Urinary bladder (tissue), 4 donors: Measurements from ENCODE around the gene SPATA3. TPM values are rescaled to one million over a fixed set of nuclear protein-coding genes. Genes with fewer than 3 reads are reported as not detected.

Experiments used
- DNase-seq: peaks from one replicate; pipeline ENCODE4 v3.0.0-alpha.2; 2015; ENCODE audit errors: extremely low spot score
- H3K27ac ChIP-seq: one replicate; pipeline ENCODE4 v1.5.1; 2013; ENCODE audit warnings: low read depth, mild to moderate bottlenecking, moderate library complexity
- H3K36me3 ChIP-seq: one replicate; pipeline ENCODE4 v1.6.1; 2013; ENCODE audit warnings: mild to moderate bottlenecking, moderate library complexity; ENCODE audit not compliant: insufficient read depth
- H3K4me1 ChIP-seq: one replicate; pipeline ENCODE4 v1.6.1; 2013; ENCODE audit warnings: mild to moderate bottlenecking, moderate library complexity; ENCODE audit not compliant: insufficient read depth
- H3K4me3 ChIP-seq: one replicate; pipeline ENCODE4 v1.5.1; 2013; ENCODE audit warnings: low read depth, low read length
- WGBS: extraction: QIAGEN DNeasy Blood & Tissue Kit; methylation state at CpG from one replicate; pipeline ENCODE4 v1.1.7; 2013; 5-methylcytosine and 5-hydroxymethylcytosine counted together
- polyA plus RNA-seq: library from polyadenylated mRNA; stranded (reverse); fragments of 200-250 nt; gene quantifications from one replicate; pipeline ENCODE4 v1.2.3, GENCODE V29; 2013
- total RNA-seq: library from RNA; depleted of rRNA; stranded (reverse); fragments of >200 nt; gene quantifications from one replicate; pipeline ENCODE4 v1.2.3, GENCODE V29; 2014
- donor health status: healthy with polysubstance abuse.
- donor health status: healthy.

The SPATA3 gene
- total RNA-seq (not detected), polyA plus RNA-seq (not detected)

- WGBS = 83% methylated on average over 9 of the region's 9 CpGs
- Histone ChIP-seq H3K4me1 (no peaks in the 10 kb centered on the region), H3K27ac (no peak within 1 kb of the TSS), H3K4me3 (no peak within 1 kb of the TSS), H3K36me3 (no peaks in the 10 kb centered on the region)
- DNase-seq = no peak
Observed at GRCh38 chr2:230995821-230996220, at the start of gene SPATA3. Gene SPATA3, plus strand, starts transcription at chr2:230996121. Its CDS starts 113 bp downstream, at chr2:230996234.

GRCh38 chr2:230946429-230947234 lies 49.3 kb upstream of the SPATA3 start:
- H3K4me3 ChIP-seq = no peak overlapping the region
- DNase-seq = no peak
- 86% methylated on average over 7 of the region's 7 CpGs for WGBS

DNA sequence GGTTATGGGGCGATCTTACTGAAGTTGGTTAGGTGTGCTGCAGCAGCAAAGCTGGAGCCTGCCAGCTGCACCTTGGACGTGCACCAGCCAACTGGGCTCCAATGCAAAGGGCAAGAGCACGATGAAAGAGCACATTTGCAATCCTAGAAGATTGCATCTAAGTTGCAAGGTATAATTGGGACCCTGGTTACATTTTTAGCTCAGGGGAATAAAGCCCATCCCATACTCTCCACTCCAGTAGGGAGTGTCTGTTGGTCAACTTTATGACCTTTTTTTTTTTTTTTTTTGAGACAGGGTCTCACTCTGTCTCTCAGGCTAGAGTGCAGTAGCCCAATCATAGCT lies 48.7 kb upstream of the SPATA3 start:
- H3K27ac ChIP-seq = no peak overlapping the region
- DNase-seq = no peak
- 91% methylated on average over 3 of the region's 3 CpGs for WGBS
- H3K36me3 ChIP-seq = no peaks in the 10 kb centered on the region
- no peaks in the 10 kb centered on the region for H3K4me1 ChIP-seq
- no peak overlapping the region for H3K4me3 ChIP-seq

More at GRCh38 chr2:230946429-230947234, 49.3 kb upstream of the SPATA3 start:
- Histone ChIP-seq H3K27ac (no peak overlapping the region), H3K4me1 (no peaks in the 10 kb centered on the region), H3K36me3 (no peaks in the 10 kb centered on the region)

DNA sequence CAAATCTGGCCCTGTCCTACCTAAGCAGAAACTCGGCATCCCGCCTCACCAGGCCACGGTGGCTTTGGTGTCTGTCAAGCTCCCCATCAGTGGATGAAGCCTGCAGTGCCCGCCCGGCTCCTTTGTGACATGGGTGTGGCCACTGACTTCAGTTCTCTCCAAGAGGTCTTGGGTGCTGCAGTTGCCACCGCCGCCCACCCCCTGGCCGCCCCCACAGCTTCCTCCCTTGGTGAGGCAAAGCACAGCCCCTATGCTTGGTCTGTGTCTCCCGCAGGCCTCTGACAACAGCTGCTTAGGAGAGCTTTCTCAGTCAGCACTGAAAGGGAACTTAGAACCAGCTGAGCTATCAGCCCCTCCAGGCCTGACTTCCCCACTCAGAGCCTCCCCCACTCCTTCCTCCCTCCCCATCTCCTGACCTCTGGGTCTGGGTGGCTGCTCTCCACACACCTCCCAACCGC lies 48.0 kb upstream of the SPATA3 start:
- 83% methylated on average over 10 of the region's 10 CpGs for WGBS
- Histone ChIP-seq H3K4me1 (no peaks in the 10 kb centered on the region), H3K36me3 (no peaks in the 10 kb centered on the region), H3K4me3 (no peak overlapping the region), H3K27ac (no peak overlapping the region)
- DNase-seq = no peak

- WGBS = 86% methylated on average over 20 of the region's 20 CpGs
- no peaks in the 10 kb centered on the region for H3K36me3 ChIP-seq
- DNase-seq = no peak
Observed at GRCh38 chr2:230949966-230950873, 45.7 kb upstream of the SPATA3 start.

GRCh38 chr2:230950874-230951339 lies 45.0 kb upstream of the SPATA3 start:
- Histone ChIP-seq H3K4me3 (no peak overlapping the region), H3K4me1 (no peaks in the 10 kb centered on the region), H3K36me3 (no peaks in the 10 kb centered on the region), H3K27ac (no peak overlapping the region)
- no peak for DNase-seq
- WGBS = 93% methylated on average over 10 of the region's 10 CpGs

More at GRCh38 chr2:230949966-230950873, 45.7 kb upstream of the SPATA3 start:
- no peaks in the 10 kb centered on the region for H3K4me1 ChIP-seq
- H3K4me3 ChIP-seq = no peak overlapping the region
- no peak overlapping the region for H3K27ac ChIP-seq

DNA sequence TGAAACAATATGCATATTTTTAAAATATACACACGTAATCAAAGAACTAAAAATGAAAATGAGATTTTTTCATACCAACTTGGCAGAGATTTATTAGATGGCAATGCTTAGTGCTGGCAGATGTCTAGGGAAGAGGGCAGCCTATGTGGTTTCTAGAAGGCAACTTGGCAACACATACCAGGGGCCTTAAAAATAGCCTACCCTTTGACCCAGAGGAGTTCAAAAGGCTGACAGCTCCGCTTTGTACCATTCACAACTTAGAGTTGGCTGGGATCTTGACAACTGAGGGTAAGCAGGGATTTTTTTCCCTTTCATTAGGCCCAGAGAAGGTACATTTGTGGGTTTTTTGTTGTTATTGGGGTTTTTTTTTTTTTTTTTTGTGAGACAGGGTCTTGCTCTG lies 44.5 kb upstream of the SPATA3 start:
- no peak for DNase-seq
- Histone ChIP-seq H3K4me1 (no peaks in the 10 kb centered on the region), H3K36me3 (no peaks in the 10 kb centered on the region), H3K4me3 (no peak overlapping the region), H3K27ac (no peak overlapping the region)
- 73% methylated on average over 2 of the region's 2 CpGs for WGBS

DNA sequence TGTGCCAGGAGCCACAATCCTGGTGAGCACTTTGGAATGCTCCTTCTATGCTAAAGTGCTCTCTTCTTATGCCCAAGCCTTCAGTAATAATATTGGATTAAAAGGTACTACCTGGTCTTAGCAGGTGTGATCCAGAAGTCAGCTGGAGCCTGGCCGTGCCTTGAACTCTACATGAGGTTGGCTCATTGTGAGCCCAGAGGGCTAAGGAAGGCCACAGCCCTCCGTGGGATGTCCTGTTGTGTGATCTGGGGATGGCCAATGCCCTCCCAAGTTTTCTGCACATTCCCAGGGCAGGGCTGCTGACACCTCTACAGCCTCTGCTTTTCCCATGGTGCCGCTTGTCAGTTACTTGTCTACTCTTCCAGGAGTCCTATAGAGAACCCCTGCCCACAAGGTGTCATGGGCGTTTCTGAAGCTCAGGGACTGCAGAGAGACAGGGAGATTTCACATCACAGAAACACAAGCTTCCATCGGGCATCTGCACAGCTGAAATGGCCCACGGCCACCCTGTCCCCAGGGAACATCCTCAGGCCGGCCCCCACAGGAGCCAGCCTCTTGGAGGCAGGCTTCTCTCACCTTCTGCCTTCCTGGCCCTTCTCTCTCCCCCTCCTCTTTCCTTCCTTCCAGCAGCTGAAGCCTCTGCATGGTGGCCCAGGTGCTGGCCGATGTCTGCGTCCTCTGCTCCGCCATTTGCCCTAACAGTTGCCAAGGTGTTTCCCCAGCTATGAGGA lies 43.5 kb upstream of the SPATA3 start:
- no peaks in the 10 kb centered on the region for H3K36me3 ChIP-seq
- no peak overlapping the region for H3K27ac ChIP-seq
- DNase-seq = no peak
- no peaks in the 10 kb centered on the region for H3K4me1 ChIP-seq
- WGBS = 90% methylated on average over 10 of the region's 10 CpGs
- H3K4me3 ChIP-seq = no peak overlapping the region

DNA sequence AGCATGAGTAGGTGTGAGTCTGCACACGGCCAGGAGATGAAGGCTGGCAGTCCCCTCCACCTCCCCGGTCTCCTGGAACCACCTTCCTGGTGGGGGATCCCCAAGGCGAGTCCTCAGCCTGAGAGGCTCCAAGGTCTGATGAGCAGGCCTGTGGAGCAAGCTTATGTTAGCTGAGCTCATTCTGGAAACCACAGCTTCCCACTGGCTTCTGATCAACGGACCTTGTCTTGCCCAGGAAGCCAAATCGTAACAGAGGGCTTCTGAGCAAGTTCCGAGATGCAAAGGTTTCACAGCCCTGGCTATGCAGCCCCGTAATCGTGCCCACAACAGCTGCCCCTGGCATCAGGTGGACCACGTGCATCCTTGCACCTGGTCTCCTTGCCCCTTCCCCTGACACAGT lies 42.1 kb upstream of the SPATA3 start:
- no peak overlapping the region for H3K4me3 ChIP-seq
- no peaks in the 10 kb centered on the region for H3K36me3 ChIP-seq
- DNase-seq = no peak
- 85% methylated on average over 9 of the region's 9 CpGs for WGBS
- no peaks in the 10 kb centered on the region for H3K4me1 ChIP-seq
- no peak overlapping the region for H3K27ac ChIP-seq

DNA sequence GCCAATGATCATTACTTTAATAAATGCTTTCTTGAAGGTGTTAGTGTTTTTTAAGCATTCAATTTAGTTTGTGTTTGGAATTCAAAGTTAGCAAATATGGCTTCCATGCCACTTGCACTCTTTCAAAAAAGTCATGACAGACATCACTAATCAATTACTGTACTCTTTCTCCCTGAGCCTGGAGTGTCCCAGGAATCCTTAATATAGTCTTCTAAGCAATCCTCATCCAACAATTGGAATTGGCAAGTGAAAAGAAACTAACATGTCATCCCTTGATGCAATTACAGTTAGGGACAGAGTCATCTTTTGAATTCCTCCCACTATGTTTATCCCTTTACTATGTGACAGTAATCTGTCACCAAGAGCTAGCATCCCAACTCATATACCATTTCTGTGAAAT lies 41.2 kb upstream of the SPATA3 start:
- no peak for DNase-seq
- Histone ChIP-seq H3K27ac (no peak overlapping the region), H3K36me3 (no peaks in the 10 kb centered on the region), H3K4me1 (no peaks in the 10 kb centered on the region), H3K4me3 (no peak overlapping the region)

DNA sequence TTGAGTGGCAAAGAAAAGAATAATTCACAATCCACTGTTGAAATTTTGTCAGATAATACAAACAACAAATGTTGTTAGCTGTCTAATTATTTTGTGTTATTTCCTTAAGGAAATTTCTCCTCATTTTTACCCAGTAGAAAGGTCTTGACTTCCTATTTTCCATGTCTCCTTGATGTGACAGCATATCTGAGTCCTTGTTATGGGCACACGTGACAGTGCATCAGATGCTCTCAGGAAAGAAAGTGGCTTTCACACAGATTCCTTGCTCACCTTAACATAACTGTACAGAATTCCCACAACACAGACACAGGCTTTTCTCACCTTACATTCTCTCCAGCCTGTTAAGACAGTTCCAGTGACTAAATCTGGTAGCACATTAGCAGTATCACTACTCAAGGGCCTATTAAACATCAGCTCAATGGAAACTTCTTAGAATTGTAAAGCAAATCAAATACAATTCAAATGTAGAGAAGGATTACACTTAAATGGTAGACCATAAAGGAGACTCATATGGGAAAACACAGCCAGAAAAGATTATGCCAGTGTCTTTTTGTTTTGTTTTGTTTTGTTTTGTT lies 40.7 kb upstream of the SPATA3 start:
- 83% methylated on average over 1 of the region's 1 CpG for WGBS
- Histone ChIP-seq H3K4me1 (no peaks in the 10 kb centered on the region), H3K27ac (no peak overlapping the region), H3K36me3 (no peaks in the 10 kb centered on the region), H3K4me3 (no peak overlapping the region)
- DNase-seq = no peak

DNA sequence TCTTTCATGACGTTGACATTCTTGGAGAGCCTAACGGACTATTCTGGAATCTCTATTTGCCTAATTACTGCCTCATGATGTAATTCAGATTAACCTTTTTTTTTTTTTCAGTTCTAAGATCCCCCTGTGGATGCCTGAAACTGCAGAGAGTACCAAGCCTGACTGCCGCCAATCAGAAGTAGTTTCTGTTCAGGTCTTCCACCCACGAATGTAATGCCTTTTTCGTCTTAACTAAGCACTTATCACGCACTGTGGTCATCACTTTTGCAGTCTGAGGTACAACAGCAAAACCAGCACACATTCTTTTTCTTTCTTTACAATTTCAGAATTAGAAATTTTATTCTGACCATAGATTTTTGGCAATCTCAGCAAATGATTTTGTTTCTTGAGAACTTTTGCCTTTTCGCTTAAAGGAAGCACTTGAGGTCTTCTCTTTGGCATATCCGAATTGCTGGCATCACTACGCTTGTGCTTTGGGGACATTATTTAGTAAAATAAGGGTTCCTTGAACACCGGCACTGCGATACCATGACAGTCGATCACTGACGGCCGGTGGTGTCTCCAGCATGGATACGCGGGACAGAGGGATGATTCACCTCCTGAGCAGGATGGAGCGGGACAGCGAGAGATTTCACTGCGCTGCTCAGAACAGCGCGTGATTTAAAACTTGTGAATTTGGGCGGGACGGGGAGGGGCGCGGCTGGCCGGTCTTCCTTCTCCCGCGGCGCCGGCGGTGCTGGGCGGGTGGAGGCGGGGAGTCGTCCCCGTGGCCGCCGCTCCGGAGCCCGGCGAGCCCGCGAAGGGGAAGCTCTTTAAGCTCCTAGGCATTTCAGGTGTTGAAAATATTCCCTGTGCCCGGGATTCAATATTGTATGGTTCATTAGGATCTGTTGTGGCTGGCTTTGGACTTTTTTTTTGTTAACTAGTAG lies 38.8 kb upstream of the SPATA3 start:
- Histone ChIP-seq H3K27ac (no peak overlapping the region), H3K36me3 (no peaks in the 10 kb centered on the region), H3K4me1 (no peaks in the 10 kb centered on the region), H3K4me3 (peak overlapping the region; percentile 1)
- WGBS = 13% methylated on average over 43 of the region's 43 CpGs
- DNase-seq = no peak
